ENCODE results near the gene FNDC3B. TPM values are rescaled to one million over a fixed set of nuclear protein-coding genes. Genes with fewer than 3 reads are reported as not detected.

FNDC3B gene
- total RNA-seq, 2 donors from 2014 or later, result 57.6 to 69.3 TPM

DNA sequence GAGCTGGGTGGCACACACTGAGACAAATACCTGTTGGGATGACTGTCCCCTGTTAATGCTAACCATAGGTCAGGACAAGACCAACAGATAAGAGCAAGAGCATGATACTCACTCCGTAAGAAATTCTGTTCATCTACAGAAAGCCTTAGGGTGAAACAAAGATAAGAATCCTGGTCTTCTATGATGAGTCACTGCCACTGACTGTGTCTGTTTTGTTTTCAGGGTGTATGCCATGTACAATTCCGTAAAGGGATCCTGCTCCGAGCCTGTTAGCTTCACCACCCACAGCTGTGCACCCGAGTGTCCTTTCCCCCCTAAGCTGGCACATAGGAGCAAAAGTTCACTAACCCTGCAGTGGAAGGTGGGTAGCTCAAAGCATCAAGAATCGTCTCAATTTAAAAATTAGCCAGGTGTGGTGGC lies 267.8 kb downstream of the FNDC3B start:
- Histone ChIP-seq H3K27ac (no peak overlapping the region), H3K4me1 (peaks cover 0 to 17% of the 10 kb centered on the region in 2 donors), H3K27me3 (no peaks in the 10 kb centered on the region), H3K4me3 (no peak overlapping the region), H3K36me3 (peaks cover 49% of the 10 kb centered on the region), H3K9me3 (no peaks in the 10 kb centered on the region)
- TF ChIP-seq, protein P1, sequence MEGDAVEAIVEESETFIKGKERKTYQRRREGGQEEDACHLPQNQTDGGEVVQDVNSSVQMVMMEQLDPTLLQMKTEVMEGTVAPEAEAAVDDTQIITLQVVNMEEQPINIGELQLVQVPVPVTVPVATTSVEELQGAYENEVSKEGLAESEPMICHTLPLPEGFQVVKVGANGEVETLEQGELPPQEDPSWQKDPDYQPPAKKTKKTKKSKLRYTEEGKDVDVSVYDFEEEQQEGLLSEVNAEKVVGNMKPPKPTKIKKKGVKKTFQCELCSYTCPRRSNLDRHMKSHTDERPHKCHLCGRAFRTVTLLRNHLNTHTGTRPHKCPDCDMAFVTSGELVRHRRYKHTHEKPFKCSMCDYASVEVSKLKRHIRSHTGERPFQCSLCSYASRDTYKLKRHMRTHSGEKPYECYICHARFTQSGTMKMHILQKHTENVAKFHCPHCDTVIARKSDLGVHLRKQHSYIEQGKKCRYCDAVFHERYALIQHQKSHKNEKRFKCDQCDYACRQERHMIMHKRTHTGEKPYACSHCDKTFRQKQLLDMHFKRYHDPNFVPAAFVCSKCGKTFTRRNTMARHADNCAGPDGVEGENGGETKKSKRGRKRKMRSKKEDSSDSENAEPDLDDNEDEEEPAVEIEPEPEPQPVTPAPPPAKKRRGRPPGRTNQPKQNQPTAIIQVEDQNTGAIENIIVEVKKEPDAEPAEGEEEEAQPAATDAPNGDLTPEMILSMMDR (IDR thresholded peaks at IDR 0.05), result no peak
- DNase-seq (ENCODE audit: low spot score), result no peak

DNA sequence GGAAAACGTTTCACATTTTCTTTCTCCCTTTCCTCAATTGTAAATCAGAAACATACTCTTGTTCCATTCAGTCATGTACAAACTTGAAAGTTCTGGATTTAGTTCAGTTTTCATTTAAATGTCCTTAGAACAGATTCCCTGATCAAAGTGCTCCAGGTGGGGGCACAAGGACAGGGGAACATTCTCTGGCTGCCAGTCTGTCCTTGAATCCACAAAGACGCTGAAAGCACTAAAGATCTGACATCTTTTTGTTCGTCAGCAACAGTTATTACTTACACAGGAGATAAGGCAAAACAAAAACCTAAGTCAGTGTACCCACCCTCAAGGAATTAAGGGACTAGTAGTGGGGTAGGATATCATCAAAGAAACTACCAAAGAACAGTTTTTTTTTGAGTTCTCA lies 269.7 kb downstream of the FNDC3B start:
- DNase-seq (ENCODE audit: low spot score), result no peak
- TF ChIP-seq, protein P1 (IDR thresholded peaks at IDR 0.05), result no peak
- H3K9me3 ChIP-seq, result no peaks in the 10 kb centered on the region
- H3K27ac ChIP-seq, result no peak overlapping the region
- no peaks in the 10 kb centered on the region for H3K27me3 ChIP-seq
- peaks cover 47% of the 10 kb centered on the region for H3K36me3 ChIP-seq
- H3K4me1 ChIP-seq, result peaks cover 0 to 35% of the 10 kb centered on the region in 2 donors
- H3K4me3 ChIP-seq, result no peak overlapping the region

DNA sequence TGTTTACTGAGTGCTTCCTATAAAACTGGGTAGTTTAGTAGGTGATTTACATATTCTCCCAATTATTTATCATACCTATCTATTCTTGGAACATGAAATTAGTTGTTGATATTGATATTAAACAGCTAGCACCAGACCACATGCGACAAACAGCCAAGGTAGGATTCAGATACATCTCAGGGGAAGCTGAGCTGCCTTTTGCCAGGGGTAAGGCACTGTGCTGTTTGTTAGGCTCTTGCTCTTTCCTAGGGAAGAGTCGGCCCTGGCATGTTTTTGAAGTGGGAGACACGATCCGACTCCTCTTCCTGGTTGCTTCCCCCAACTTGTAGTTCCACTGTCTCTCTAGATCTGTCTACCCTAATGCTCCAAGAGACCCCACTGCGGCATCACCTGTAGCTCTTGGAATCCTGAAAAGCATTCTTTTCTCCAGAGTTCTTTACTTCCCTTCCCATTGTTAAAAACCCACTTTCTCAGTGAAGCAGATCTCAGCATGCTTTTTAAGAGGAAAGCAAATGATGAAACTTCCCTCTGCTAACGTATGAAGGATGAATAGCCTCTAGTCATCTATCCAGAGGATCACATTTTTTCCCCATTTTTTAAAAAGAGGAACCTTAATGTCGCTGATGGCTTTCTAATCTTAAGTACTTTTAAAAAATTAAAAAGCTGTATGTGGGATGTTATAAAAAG lies 270.5 kb downstream of the FNDC3B start:
- Histone ChIP-seq H3K4me1 (peaks cover 0 to 43% of the 10 kb centered on the region in 2 donors), H3K27me3 (no peaks in the 10 kb centered on the region), H3K9me3 (no peaks in the 10 kb centered on the region), H3K36me3 (peaks cover 44% of the 10 kb centered on the region), H3K4me3 (no peak overlapping the region), H3K27ac (no peak overlapping the region)
- DNase-seq (ENCODE audit: low spot score), result no peak
- TF ChIP-seq, protein P1 (IDR thresholded peaks at IDR 0.05), result no peak

DNA sequence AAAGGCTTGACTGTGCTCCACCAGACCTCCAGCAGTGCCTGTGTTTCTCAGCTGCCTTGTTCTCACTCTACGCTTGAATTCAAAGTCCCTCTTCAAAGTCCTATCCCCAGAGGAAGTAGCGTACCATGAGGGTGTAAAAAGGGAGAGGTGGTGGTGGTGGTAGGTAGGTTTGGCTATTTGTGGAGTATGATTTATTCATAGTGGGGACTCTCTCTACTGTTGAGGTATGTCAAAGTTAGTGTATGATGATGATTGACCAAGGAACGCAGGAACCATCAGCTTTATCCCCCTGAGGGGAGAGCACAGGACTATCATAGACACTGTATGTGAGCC lies 271.0 kb downstream of the FNDC3B start:
- Histone ChIP-seq H3K36me3 (peaks cover 44% of the 10 kb centered on the region), H3K4me3 (no peak overlapping the region), H3K4me1 (peaks cover 0 to 48% of the 10 kb centered on the region in 2 donors)

DNA sequence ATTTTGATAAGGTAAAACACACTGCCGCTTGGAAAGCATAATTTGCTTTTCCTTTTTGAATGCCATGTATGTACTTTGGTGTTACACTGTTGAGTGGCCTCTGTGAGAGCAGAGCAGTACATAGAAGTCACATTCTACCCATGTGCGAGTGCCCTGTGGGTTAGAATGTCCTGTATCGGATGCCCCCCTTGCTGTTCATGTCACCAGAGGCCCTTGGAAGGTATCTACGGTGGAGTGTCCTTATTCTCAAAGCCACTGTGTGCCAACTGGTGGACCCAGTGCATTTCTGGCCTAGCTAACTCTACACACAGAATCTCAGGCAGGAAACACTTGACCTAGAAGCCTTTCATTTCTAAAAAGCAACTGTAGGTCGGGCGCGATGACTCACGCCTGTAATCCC lies 271.8 kb downstream of the FNDC3B start:
- Histone ChIP-seq H3K4me1 (peaks cover 0 to 56% of the 10 kb centered on the region in 2 donors), H3K36me3 (peaks cover 44% of the 10 kb centered on the region), H3K27ac (peak overlapping the region in 1 of 2 donors; percentile 21)

More for the DNA sequence above, 271.0 kb downstream of the FNDC3B start:
- H3K9me3 ChIP-seq, result no peaks in the 10 kb centered on the region
- TF ChIP-seq, protein P1 (IDR thresholded peaks at IDR 0.05), result no peak
- no peak for DNase-seq (ENCODE audit: low spot score)
- H3K27ac ChIP-seq, result no peak overlapping the region
- no peaks in the 10 kb centered on the region for H3K27me3 ChIP-seq

More for the DNA sequence above, 271.8 kb downstream of the FNDC3B start:
- Histone ChIP-seq H3K9me3 (no peaks in the 10 kb centered on the region), H3K27me3 (no peaks in the 10 kb centered on the region), H3K4me3 (no peak overlapping the region)
- no peak for DNase-seq (ENCODE audit: low spot score)
- TF ChIP-seq, protein P1 (IDR thresholded peaks at IDR 0.05), result no peak

Data from right atrium auricular region (tissue), 2 donors.